ENCODE results near the gene TEAD4.
A peak's percentile ranks its signal among the peaks of the same experiment; 100 is the strongest.

The TEAD4 gene

GRCh38 chr12:3034067-3034750 lies 75.0 kb downstream of the TEAD4 start:
- no peak for DNase-seq

GRCh38 chr12:3035171-3035570 lies 76.0 kb downstream of the TEAD4 start:
- DNase-seq: no peak

GRCh38 chr12:3035815-3036702 lies 76.9 kb downstream of the TEAD4 start:
- no peak for DNase-seq

- DNase-seq: no peak
These were observed 77.9 kb downstream of the TEAD4 start for GRCh38 chr12:3036901-3037600.

GRCh38 chr12:3038166-3038565 lies 79.0 kb downstream of the TEAD4 start:
- DNase-seq: no peak

- no peak for DNase-seq
These were observed 79.8 kb downstream of the TEAD4 start for GRCh38 chr12:3038926-3039510.

GRCh38 chr12:3040026-3040656 lies 80.9 kb downstream of the TEAD4 start:
- no peak for DNase-seq

GRCh38 chr12:3040663-3041544 lies 81.7 kb downstream of the TEAD4 start:
- DNase-seq: no peak

GRCh38 chr12:3041558-3042164 lies 82.5 kb downstream of the TEAD4 start:
- peak; percentile 29 for DNase-seq

- DNase-seq: no peak
These were observed 83.2 kb downstream of the TEAD4 start for GRCh38 chr12:3042394-3042793.

- DNase-seq: no peak
These were observed 83.6 kb downstream of the TEAD4 start for GRCh38 chr12:3042826-3043225.

GRCh38 chr12:3043406-3043805 lies 84.2 kb downstream of the TEAD4 start:
- DNase-seq: no peak

- DNase-seq: no peak
These were observed 85.0 kb downstream of the TEAD4 start for GRCh38 chr12:3044141-3044630.

- DNase-seq: no peak
These were observed 86.3 kb downstream of the TEAD4 start for GRCh38 chr12:3045494-3045893.

- DNase-seq: no peak
These were observed 86.8 kb downstream of the TEAD4 start for GRCh38 chr12:3045989-3046388.

GRCh38 chr12:3046441-3047200 lies 87.4 kb downstream of the TEAD4 start:
- no peak for DNase-seq

GRCh38 chr12:3047961-3048360 lies 88.8 kb downstream of the TEAD4 start:
- no peak for DNase-seq

- no peak for DNase-seq
These were observed 89.3 kb downstream of the TEAD4 start for GRCh38 chr12:3048540-3048939.

GRCh38 chr12:3049176-3049575 lies 90.0 kb downstream of the TEAD4 start:
- no peak for DNase-seq

- DNase-seq: no peak
These were observed 90.5 kb downstream of the TEAD4 start for GRCh38 chr12:3049611-3050249.
